Measurements from ENCODE around the gene NDUFS7. TPM values are rescaled to one million over a fixed set of nuclear protein-coding genes. Genes with fewer than 3 reads are reported as not detected.

Gene NDUFS7
- total RNA-seq, 1 donor from 2014 or later: 84.3 TPM

DNA sequence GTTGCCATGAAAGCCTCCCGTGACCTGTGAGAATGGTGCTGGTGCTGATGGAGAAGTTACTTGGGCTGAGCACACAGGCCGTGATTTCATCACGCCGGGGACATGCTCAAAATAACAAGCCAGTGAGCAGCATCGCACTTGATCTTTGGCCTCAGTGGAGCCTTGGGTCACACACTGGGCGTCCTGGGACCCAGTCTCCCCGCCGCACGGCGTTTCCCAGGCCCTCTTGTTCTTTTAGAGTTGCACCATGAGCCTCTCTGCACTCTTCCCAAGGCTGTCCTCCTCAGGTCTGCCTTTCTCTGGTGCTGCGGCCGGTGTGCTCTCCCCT, 9.5 kb upstream of the NDUFS7 start:
- no peak overlapping the region for H3K4me3 Mint-ChIP-seq
- no peaks in the 10 kb centered on the region for H3K9me3 Mint-ChIP-seq
- H3K27me3 Mint-ChIP-seq: no peaks in the 10 kb centered on the region
- peaks cover 43% of the 10 kb centered on the region for H3K36me3 Mint-ChIP-seq (ENCODE audit: low read depth)
- POLR2A ChIA-PET: interaction anchor here (0.6 kb wide), 2 partner anchors 398 to 1098 kb away, joined by 4 to 5 read pairs; no protein-coding TSS in a partner anchor
- CTCF ChIA-PET: no interaction called here
- TF ChIP-seq, protein P1, sequence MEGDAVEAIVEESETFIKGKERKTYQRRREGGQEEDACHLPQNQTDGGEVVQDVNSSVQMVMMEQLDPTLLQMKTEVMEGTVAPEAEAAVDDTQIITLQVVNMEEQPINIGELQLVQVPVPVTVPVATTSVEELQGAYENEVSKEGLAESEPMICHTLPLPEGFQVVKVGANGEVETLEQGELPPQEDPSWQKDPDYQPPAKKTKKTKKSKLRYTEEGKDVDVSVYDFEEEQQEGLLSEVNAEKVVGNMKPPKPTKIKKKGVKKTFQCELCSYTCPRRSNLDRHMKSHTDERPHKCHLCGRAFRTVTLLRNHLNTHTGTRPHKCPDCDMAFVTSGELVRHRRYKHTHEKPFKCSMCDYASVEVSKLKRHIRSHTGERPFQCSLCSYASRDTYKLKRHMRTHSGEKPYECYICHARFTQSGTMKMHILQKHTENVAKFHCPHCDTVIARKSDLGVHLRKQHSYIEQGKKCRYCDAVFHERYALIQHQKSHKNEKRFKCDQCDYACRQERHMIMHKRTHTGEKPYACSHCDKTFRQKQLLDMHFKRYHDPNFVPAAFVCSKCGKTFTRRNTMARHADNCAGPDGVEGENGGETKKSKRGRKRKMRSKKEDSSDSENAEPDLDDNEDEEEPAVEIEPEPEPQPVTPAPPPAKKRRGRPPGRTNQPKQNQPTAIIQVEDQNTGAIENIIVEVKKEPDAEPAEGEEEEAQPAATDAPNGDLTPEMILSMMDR (IDR thresholded peaks at IDR 0.05): no peak
- no peak for ATAC-seq (ENCODE audit: low read depth)
- DNase-seq: no peak
- no peaks in the 10 kb centered on the region for H3K4me1 Mint-ChIP-seq
- intact Hi-C loops (cut with micrococcal nuclease): no loop called here
- no peak overlapping the region for H3K27ac Mint-ChIP-seq

DNA sequence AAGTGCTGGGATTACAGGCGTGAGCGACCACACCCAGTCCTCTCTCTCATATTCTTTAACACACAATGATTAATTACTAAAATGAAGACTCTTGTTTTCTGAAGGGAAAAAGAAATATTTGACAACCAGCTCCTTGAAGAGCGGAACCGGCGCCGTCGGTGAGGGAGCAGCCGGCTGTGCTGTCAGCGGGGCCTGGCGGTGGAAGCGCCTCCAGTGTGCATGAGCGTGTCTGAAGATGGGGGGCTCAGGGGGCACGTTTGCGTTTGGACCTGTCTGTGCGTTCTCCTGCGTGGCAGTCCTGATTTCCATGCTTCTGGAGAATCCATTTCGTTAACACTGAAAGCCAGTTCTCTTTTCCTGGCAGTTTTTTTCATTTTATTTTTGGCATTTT, 7.3 kb upstream of the NDUFS7 start:
- Mint-ChIP-seq H3K9me3 (no peaks in the 10 kb centered on the region), H3K4me1 (no peaks in the 10 kb centered on the region), H3K27me3 (no peaks in the 10 kb centered on the region), H3K27ac (no peak overlapping the region), H3K36me3 (ENCODE audit: low read depth) (peaks cover 30% of the 10 kb centered on the region), H3K4me3 (no peak overlapping the region)
- ChIA-PET POLR2A (no interaction called here), CTCF (interaction anchor here (0.8 kb wide), 1 partner anchor 97 kb away, joined by 6 read pairs; no protein-coding TSS in a partner anchor)
- TF ChIP-seq, protein P1 (IDR thresholded peaks at IDR 0.05): no peak
- ATAC-seq (ENCODE audit: low read depth): no peak
- intact Hi-C loops (cut with micrococcal nuclease): no loop called here
- no peak for DNase-seq

DNA sequence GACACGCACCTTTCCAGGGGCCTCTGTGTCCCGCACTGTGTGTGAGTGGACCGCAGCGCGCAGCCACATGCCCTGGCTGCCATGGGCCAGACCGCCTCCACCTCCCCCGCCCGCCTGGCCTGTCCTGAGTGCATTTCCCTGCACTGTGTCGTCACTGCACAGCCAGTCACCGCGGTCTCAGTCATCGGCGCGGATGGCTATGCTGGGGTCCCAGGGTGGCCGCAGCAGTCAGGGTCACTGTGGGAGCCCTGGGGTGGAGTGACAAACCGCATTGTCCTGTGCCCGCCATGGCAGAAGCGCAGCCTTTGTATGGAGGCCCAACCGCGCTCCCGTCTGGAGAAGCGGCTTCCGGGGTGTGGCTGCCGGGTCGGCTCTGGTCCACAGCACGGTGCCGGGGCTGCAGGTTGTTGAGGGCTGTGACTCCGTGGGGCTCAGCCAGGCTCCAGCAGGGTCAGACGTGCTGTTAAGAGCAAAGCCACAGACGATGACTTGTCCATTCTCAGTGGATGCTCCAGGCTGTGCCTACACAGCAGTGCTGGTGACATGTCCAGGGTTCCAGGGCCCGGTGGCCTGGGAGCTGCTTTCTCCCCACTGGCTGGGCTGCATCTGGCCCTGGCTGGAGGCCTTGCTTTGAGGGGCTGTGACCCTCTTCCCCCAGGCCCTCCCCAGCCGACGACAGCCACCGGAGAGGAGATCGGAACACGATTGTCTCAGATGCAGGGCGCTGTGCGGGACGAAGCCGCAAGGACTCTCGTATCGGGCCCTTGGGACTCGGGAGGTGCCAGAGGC, 6.3 kb upstream of the NDUFS7 start:
- TF ChIP-seq, protein P1 (IDR thresholded peaks at IDR 0.05): no peak
- Mint-ChIP-seq H3K27ac (no peak overlapping the region), H3K9me3 (no peaks in the 10 kb centered on the region), H3K4me3 (no peak overlapping the region), H3K4me1 (no peaks in the 10 kb centered on the region), H3K27me3 (no peaks in the 10 kb centered on the region), H3K36me3 (ENCODE audit: low read depth) (peaks cover 27% of the 10 kb centered on the region)
- no peak for DNase-seq
- ChIA-PET CTCF (no interaction called here), POLR2A (no interaction called here)
- no peak for ATAC-seq (ENCODE audit: low read depth)
- intact Hi-C loops (cut with micrococcal nuclease): no loop called here

DNA sequence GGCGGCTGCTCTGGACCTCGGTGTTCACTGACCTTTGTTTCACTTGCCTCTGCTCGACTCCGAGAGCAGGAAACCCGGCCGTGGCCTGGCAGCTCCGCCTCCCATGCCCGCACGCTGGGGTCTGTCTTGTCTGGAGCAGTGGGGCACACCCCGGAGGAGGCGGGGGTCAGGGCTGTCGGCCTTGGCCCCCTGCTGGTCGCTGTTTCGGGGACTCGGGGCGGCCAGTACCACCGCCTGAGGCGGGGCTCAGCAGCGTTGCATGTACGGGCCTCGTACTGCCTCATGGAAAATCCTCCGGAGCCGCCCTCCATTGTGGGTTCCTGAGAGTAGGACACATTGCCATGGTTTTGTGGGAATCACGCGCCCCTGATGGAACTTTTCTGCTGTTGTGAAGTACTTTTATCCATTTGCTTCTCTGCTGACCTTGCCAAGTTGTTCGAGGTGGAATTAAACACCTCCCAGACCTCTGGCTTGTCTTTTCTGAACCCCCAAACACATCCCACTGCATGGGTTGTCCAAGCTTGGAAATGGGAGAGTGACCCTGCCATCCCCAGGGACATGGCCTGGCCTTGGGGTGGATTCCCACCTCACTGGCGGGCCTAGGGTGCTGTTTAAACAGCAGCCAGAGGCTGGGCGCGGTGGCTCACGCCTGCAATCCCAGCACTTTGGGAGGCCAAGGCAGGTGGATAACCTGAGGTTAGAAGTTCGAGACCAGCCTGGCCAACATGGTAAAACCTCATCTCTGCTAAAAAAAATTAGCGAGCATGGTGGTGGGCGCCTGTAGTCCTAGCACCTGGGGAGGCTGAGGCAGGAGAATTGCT, 5.5 kb upstream of the NDUFS7 start:
- DNase-seq: no peak
- peaks cover 4% of the 10 kb centered on the region for H3K4me1 Mint-ChIP-seq
- H3K27ac Mint-ChIP-seq: no peak overlapping the region
- H3K27me3 Mint-ChIP-seq: peaks cover under 1% of the 10 kb centered on the region
- ChIA-PET CTCF (no interaction called here), POLR2A (no interaction called here)
- no peaks in the 10 kb centered on the region for H3K9me3 Mint-ChIP-seq
- no peak overlapping the region for H3K4me3 Mint-ChIP-seq
- TF ChIP-seq, protein P1 (IDR thresholded peaks at IDR 0.05): no peak
- ATAC-seq (ENCODE audit: low read depth): no peak
- intact Hi-C loops (cut with micrococcal nuclease): no loop called here
- peaks cover 22% of the 10 kb centered on the region for H3K36me3 Mint-ChIP-seq (ENCODE audit: low read depth)

DNA sequence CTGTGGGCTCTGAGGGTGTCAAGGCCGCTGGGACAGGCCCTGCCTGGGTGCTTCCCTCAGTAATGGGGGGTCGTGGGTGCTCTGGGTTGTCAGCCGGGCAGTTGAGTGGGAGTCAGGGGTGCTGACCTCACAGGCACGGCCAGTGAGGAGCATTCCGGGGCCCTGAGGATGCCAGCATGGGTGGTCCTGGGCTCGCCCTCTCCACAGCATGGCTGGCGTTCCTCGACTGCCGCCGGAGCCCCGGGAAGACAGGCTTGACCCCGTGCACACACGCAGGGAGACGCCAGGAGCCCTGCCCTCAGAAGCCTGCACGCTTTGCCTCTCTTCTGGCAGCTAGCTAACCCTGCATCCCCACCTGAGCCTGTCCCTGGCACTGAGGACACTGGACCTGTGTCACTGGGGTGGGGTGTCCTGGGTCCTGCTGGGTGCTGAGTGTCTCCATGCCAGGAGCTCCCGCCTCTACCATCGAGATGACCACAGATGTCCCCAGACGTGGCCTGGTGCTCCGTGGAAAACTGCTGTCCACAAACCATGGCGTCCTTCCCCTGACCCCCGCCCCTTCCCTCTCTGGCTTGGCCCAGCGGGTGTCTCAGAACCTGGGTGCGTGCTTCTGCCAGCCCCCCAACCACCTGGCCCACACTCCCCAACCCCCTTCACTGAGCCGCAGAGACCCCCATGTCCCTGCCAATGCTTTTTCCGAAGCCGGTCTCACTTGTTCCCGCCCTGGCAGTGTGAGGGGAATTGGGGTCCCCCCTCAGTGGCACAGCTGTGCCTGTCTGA, 4.4 kb upstream of the NDUFS7 start:
- peaks cover 3% of the 10 kb centered on the region for H3K27me3 Mint-ChIP-seq
- no peak for DNase-seq
- H3K27ac Mint-ChIP-seq: no peak overlapping the region
- intact Hi-C loops (cut with micrococcal nuclease): no loop called here
- no peak overlapping the region for H3K4me3 Mint-ChIP-seq
- H3K4me1 Mint-ChIP-seq: peaks cover 12% of the 10 kb centered on the region
- TF ChIP-seq, protein P1 (IDR thresholded peaks at IDR 0.05): no peak
- no peaks in the 10 kb centered on the region for H3K9me3 Mint-ChIP-seq
- CTCF ChIA-PET: no interaction called here
- peaks cover 18% of the 10 kb centered on the region for H3K36me3 Mint-ChIP-seq (ENCODE audit: low read depth)
- POLR2A ChIA-PET: no interaction called here
- no peak for ATAC-seq (ENCODE audit: low read depth)
